ENCODE results near the gene ELF4. TPM values are rescaled to one million over a fixed set of nuclear protein-coding genes. Genes with fewer than 3 reads are reported as not detected.

Gene ELF4
- total and polyA plus RNA-seq, 9 of the 15 experiments (the other 6 are each of a cell fraction or from before 2014, with no cell fraction given): 5.9 to 55.8 (median 25.2) TPM

- peak; percentile 53 for ATAC-seq
- Histone ChIP-seq H4K20me1 (replicated peaks; ENCODE audit: control insufficient read depth, insufficient read depth, low read length) (peaks cover 29% of the 10 kb centered on the region), H3K79me2 (ENCODE audit: control insufficient read depth, insufficient read depth, low read length) (peaks cover 54% of the 10 kb centered on the region), H3K9ac (ENCODE audit: insufficient read depth in 1 of 2, low read depth in 2 of 2, low read length in 2 of 2) (peak overlapping the region; percentile 92 to 97), H2AFZ (ENCODE audit: low read depth, low read length) (0 out of 2 replicates have a peak overlapping the region, but pooled peaks have one; percentile 32), H3K36me3 (ENCODE audit: control insufficient read depth, insufficient read depth, low read length) (peaks cover 14% of the 10 kb centered on the region), H3K27me3 (ENCODE audit: control insufficient read depth in 2 of 2, insufficient read depth in 2 of 2, low read length in 2 of 2) (no peaks in the 10 kb centered on the region), H3K4me3 (peak overlapping the region; percentile 71), H3K4me2 (ENCODE audit: insufficient read depth, low read length) (peak overlapping the region; percentile 87), H3K27ac (ENCODE audit: extremely low read depth, low read depth, low read length) (peak overlapping the region; percentile 96), H3K9me1 (ENCODE audit: control insufficient read depth, insufficient read depth, low read length) (peaks cover 3% of the 10 kb centered on the region), H3K4me1 (replicated peaks in 1 of 2; ENCODE audit: control insufficient read depth in 2 of 2, insufficient read depth in 2 of 2, low read length in 2 of 2) (peaks cover 43 to 49% of the 10 kb centered on the region in 2 experiments), H3K9me3 (replicated peaks; ENCODE audit: control insufficient read depth, insufficient read depth, low read depth, low read length) (no peaks in the 10 kb centered on the region)
- in situ Hi-C loops (cut with MboI): no loop called here
- ChIA-PET CTCF (ENCODE audit: low intra/inter-chr PET ratio) (no interaction called here), POLR2A (interaction anchor here (1.0 to 2.9 kb wide), 3 partner anchors 9 to 11 kb away, joined by 3 to 11 read pairs (median 10); no protein-coding TSS in a partner anchor)
- no peak for FAIRE-seq
- no TSS peak for BruUV-seq (replicated peaks)
- intact Hi-C loops (cut with micrococcal nuclease): loop anchor here (5.0 kb wide), 1 partner anchor 58 kb away; the partner anchor contains the start of gene AIFM1
- DNase-seq (ENCODE audit: extremely low read depth in 1 of 4, low spot score in 3 of 4): peak; percentile 38 to 50 (median 46)
- WGBS (ENCODE audit: insufficient coverage, low coverage, missing lambda C conversion rate): 2% methylated on average over 27 of the region's 81 CpGs
- TF ChIP-seq RNF2 (IDR thresholded peaks at IDR 0.05) (no peak), HEY1 (CRISPR knock-in tag; IDR thresholded peaks at IDR 0.05; ENCODE audit: borderline replicate concordance) (no peak), ZNF707 (CRISPR knock-in tag; conservative IDR thresholded peaks at IDR 0.05) (no peak), CREB1 (IDR thresholded peaks at IDR 0.05) (no peak), CREB1 (CRISPR knock-in tag; IDR thresholded peaks at IDR 0.05) (0 out of 2 replicates have a peak, but pooled peaks have one; percentile 9), CTCF (IDR thresholded peaks at IDR 0.05 in 2 of 3, conservative IDR thresholded peaks at IDR 0.05 in 1 of 3; ENCODE audit: insufficient read depth in 2 of 3, low read depth in 1 of 3, low read length in 3 of 3) (peak in 1 of 3 experiments; percentile 46; a peak in 2 of 6 replicates), ZC3H11A (IDR thresholded peaks at IDR 0.05; ENCODE audit: low read depth, low read length) (no peak), SAFB2 (IDR thresholded peaks at IDR 0.05; ENCODE audit: borderline replicate concordance, low read depth, low read length, severe bottlenecking) (no peak), KLF1 (tag; IDR thresholded peaks at IDR 0.05) (no peak; the same call in 1 of the 2 replicates), NRF1 (conservative IDR thresholded peaks at IDR 0.05 in 1 of 2, IDR thresholded peaks at IDR 0.05 in 1 of 2) (peak in 1 of 2 experiments; percentile 32; a peak in 1 of 4 replicates), ZNF436 (CRISPR knock-in tag; IDR thresholded peaks at IDR 0.05) (no peak), BDP1 (IDR thresholded peaks at IDR 0.05; ENCODE audit: insufficient read depth, insufficient read length) (no peak), ZNF512 (tag; IDR thresholded peaks at IDR 0.05) (no peak), ZFP91 (CRISPR knock-in tag; IDR thresholded peaks at IDR 0.05) (no peak), TEAD1 (CRISPR knock-in tag; IDR thresholded peaks at IDR 0.05) (no peak)
These were observed 593 bp downstream of the ELF4 start for GRCh38 chrX:130109429-130110378.

Data from K562 (cell line).